Fibroblast of mammary gland (primary cell): ENCODE measurements around the gene KLHL26.

Source experiments
- DNase-seq: peaks from one replicate; pipeline ENCODE4 v3.0.0-alpha.2; 2010; ENCODE audit warnings: low read depth
- H3K4me3 ChIP-seq: 2 replicates; pipeline ENCODE4 v1.5.1; 2011; ENCODE audit warnings: low read depth, mild to moderate bottlenecking, low read length, moderate library complexity; ENCODE audit not compliant: control insufficient read depth
- CTCF ChIP-seq: conservative IDR thresholded peaks from 2 replicates; pipeline ENCODE4 v1.5.1; 2011; ENCODE audit warnings: low read depth, low read length, inconsistent platforms; ENCODE audit not compliant: control insufficient read depth, insufficient read depth

Gene KLHL26

GRCh38 chr19:18644196-18645034, 7.6 kb downstream of the KLHL26 start:
- H3K4me3 ChIP-seq: no peak overlapping the region
- no peak for TF ChIP-seq CTCF
- DNase-seq: peak; percentile 45

- no peak for DNase-seq
- H3K4me3 ChIP-seq: no peak overlapping the region
- TF ChIP-seq CTCF: no peak
These were observed 8.2 kb downstream of the KLHL26 start for GRCh38 chr19:18645035-18645511.

- no peak for TF ChIP-seq CTCF
These were observed 9.9 kb downstream of the KLHL26 start for GRCh38 chr19:18646535-18647370.

GRCh38 chr19:18647371-18647767, 10.5 kb downstream of the KLHL26 start:
- DNase-seq: no peak
- H3K4me3 ChIP-seq: no peak overlapping the region
- TF ChIP-seq CTCF: no peak

More at GRCh38 chr19:18646535-18647370, 9.9 kb downstream of the KLHL26 start:
- no peak overlapping the region for H3K4me3 ChIP-seq
- no peak for DNase-seq

GRCh38 chr19:18647807-18648206, 11.0 kb downstream of the KLHL26 start:
- no peak for TF ChIP-seq CTCF

GRCh38 chr19:18648973-18649315, 12.1 kb downstream of the KLHL26 start:
- no peak for DNase-seq
- no peak for TF ChIP-seq CTCF
- H3K4me3 ChIP-seq: no peak overlapping the region

More at GRCh38 chr19:18647807-18648206, 11.0 kb downstream of the KLHL26 start:
- no peak overlapping the region for H3K4me3 ChIP-seq
- no peak for DNase-seq
